Osteocyte (in vitro differentiated cells): ENCODE measurements around the gene CWH43. TPM values are rescaled to one million over a fixed set of nuclear protein-coding genes. Genes with fewer than 3 reads are reported as not detected.
A peak's percentile ranks its signal among the peaks of the same experiment; 100 is the strongest.

Source experiments
- DNase-seq: peaks from one replicate; pipeline ENCODE4 v3.0.0; 2021; ENCODE audit warnings: mixed read lengths; ENCODE audit not compliant: unreplicated experiment; ENCODE audit errors: extremely low spot score
- H3K27ac Mint-ChIP-seq: one replicate; pipeline ENCODE4 v1.8.0; 2021; ENCODE audit warnings: mild to moderate bottlenecking, mixed read lengths; ENCODE audit not compliant: unreplicated experiment
- H3K27me3 Mint-ChIP-seq: one replicate; pipeline ENCODE4 v1.8.0; 2021; ENCODE audit warnings: mixed read lengths; ENCODE audit not compliant: unreplicated experiment
- H3K36me3 Mint-ChIP-seq: one replicate; pipeline ENCODE4 v1.8.0; 2021; ENCODE audit warnings: mixed read lengths; ENCODE audit not compliant: unreplicated experiment
- H3K4me1 Mint-ChIP-seq: one replicate; pipeline ENCODE4 v1.8.0; 2021; ENCODE audit warnings: mixed read lengths; ENCODE audit not compliant: unreplicated experiment
- H3K4me3 Mint-ChIP-seq: one replicate; pipeline ENCODE4 v1.8.0; 2021; ENCODE audit warnings: mild to moderate bottlenecking, moderate library complexity, mixed read lengths; ENCODE audit not compliant: unreplicated experiment
- H3K9me3 Mint-ChIP-seq: one replicate; pipeline ENCODE4 v1.8.0; 2021; ENCODE audit warnings: mixed read lengths; ENCODE audit not compliant: unreplicated experiment
- total RNA-seq: library from RNA; stranded (reverse); gene quantifications from 2 replicates; pipeline ENCODE4 v1.2.1, GENCODE V29; 2021
- TF ChIP-seq, protein P1 (sequence below): fragments of 200-600 bp; sonication (generic); IDR thresholded peaks from 2 replicates; pipeline ENCODE4 v1.5.0; 2021; ENCODE audit warnings: antibody characterized with exemption, mild to moderate bottlenecking, moderate library complexity

The CWH43 gene
- total RNA-seq, 1 donor from 2014 or later: not detected

DNA sequence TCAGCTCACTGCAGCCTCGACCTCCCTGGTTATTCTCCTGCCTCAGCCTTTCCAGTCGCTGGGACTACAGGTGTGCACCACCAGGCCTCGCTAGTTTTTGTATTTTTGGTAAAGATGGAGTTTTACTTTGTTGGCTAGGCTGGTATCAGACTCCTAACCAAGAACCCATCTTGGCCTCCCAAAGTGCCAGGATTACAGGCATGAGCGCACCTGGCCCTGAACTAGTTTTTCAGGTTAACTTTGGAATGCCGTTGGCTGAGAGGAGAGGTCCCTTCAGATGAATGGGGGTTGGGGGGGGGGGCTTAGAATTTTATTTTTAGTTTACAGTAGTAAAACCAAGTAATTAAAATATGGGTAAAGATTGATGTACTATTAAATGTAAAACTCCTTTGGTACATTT lies 23.4 kb upstream of the CWH43 start:
- no peak overlapping the region for H3K4me3 Mint-ChIP-seq
- no peak overlapping the region for H3K27ac Mint-ChIP-seq
- H3K36me3 Mint-ChIP-seq: no peaks in the 10 kb centered on the region
- TF ChIP-seq, protein P1, sequence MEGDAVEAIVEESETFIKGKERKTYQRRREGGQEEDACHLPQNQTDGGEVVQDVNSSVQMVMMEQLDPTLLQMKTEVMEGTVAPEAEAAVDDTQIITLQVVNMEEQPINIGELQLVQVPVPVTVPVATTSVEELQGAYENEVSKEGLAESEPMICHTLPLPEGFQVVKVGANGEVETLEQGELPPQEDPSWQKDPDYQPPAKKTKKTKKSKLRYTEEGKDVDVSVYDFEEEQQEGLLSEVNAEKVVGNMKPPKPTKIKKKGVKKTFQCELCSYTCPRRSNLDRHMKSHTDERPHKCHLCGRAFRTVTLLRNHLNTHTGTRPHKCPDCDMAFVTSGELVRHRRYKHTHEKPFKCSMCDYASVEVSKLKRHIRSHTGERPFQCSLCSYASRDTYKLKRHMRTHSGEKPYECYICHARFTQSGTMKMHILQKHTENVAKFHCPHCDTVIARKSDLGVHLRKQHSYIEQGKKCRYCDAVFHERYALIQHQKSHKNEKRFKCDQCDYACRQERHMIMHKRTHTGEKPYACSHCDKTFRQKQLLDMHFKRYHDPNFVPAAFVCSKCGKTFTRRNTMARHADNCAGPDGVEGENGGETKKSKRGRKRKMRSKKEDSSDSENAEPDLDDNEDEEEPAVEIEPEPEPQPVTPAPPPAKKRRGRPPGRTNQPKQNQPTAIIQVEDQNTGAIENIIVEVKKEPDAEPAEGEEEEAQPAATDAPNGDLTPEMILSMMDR: no peak
- no peak for DNase-seq
- H3K27me3 Mint-ChIP-seq: peaks cover 39% of the 10 kb centered on the region
- H3K9me3 Mint-ChIP-seq: no peaks in the 10 kb centered on the region
- no peaks in the 10 kb centered on the region for H3K4me1 Mint-ChIP-seq

DNA sequence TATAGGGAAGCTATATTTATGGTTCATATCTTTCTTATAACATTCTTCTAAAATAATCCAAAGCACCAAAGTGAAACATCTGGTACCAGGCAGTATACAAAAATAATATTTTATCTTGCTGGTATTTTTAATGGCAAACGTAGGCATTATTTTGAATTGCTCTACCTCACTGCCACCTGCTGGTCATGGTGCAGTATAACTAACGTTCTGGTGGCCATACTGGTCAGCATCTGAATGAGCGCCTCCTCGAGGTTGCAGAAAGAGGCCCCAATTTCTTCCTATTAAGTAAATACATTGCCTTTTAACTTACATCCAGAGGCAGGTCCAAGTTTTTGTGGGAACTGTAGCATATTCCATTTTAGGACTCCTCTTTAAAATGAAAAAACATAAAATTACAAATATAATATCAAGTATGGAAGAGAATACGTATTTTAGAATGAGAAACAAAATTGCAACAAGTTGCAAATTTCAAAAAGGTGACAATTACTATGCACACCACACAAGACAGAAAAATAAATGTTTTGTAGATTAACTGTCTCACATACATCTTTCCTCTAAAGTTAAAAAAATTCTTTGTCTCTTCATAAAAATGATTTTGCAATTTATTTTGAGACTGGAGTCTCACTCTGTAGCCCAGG lies 22.9 kb upstream of the CWH43 start:
- no peak overlapping the region for H3K4me3 Mint-ChIP-seq
- DNase-seq: peak; percentile 88
- H3K36me3 Mint-ChIP-seq: no peaks in the 10 kb centered on the region
- no peak overlapping the region for H3K27ac Mint-ChIP-seq
- no peaks in the 10 kb centered on the region for H3K9me3 Mint-ChIP-seq
- TF ChIP-seq, protein P1: peak; percentile 100
- H3K4me1 Mint-ChIP-seq: no peaks in the 10 kb centered on the region
- peaks cover 41% of the 10 kb centered on the region for H3K27me3 Mint-ChIP-seq

DNA sequence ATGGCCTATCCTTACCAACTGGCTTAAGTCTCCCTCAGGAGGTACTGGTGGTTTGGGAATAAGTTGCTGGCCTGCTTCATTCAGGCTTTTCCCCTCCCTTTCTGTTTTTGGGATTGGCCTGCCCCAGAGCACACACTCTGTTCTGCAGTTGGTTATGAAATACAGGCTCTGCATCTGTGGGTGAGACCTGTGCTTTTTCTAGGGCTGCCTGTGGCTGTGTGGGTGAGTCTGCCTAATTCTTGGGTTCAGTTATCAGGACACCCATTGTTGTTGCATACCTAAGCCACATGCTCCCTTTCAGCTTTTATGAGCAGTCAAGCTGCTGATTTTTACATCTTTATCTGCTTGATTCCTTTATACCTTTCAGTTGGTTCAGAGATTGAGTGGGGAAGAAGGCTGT lies 19.0 kb upstream of the CWH43 start:
- DNase-seq: no peak
- no peaks in the 10 kb centered on the region for H3K4me1 Mint-ChIP-seq
- TF ChIP-seq, protein P1: no peak
- no peak overlapping the region for H3K27ac Mint-ChIP-seq
- H3K36me3 Mint-ChIP-seq: no peaks in the 10 kb centered on the region
- H3K4me3 Mint-ChIP-seq: no peak overlapping the region
- H3K27me3 Mint-ChIP-seq: peaks cover 33% of the 10 kb centered on the region
- H3K9me3 Mint-ChIP-seq: no peaks in the 10 kb centered on the region

DNA sequence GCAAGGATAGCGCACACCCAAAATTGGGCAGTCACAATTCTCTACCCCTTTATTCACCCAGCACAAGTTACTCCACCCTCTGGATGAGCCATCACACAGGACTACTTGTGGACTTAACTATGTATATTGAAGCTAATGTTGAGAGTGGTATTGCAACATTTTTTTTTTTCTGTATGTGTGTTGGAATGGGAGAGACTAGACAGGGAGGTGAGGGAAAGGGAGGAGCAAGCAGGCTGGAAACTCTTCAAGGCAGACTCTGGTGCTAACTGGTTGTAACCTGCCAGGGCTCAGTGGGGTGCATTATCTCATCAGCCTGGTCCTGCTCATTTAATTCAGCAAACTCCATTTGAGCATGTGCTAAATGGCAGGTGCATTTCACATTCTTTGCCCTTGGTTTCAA lies 18.4 kb upstream of the CWH43 start:
- Mint-ChIP-seq H3K9me3 (no peaks in the 10 kb centered on the region), H3K36me3 (no peaks in the 10 kb centered on the region), H3K4me1 (no peaks in the 10 kb centered on the region), H3K27ac (no peak overlapping the region), H3K4me3 (no peak overlapping the region), H3K27me3 (peaks cover 33% of the 10 kb centered on the region)
- TF ChIP-seq, protein P1: no peak
- no peak for DNase-seq

DNA sequence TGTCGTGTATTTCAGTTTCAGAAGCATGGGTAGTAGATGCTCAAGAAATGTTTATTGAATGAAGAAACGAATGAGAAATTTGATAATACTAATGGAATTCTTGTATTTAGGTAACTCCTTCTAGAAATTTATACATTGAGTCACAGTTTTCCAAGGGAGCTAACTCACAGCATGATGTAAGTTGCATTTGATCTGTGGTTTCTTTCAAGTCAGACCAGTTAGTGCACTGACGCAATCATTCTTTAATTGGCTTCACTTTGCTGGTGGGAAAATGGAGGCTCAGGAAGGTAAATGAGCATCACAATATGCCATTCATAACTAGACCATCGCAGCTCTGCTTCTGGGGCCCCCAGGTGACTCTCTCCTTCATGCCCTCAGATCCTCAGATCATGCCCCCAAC lies 17.3 kb upstream of the CWH43 start:
- no peak overlapping the region for H3K27ac Mint-ChIP-seq
- TF ChIP-seq, protein P1: no peak

More for the DNA sequence above, 17.3 kb upstream of the CWH43 start:
- no peaks in the 10 kb centered on the region for H3K9me3 Mint-ChIP-seq
- no peaks in the 10 kb centered on the region for H3K4me1 Mint-ChIP-seq
- no peak overlapping the region for H3K4me3 Mint-ChIP-seq
- DNase-seq: no peak
- no peaks in the 10 kb centered on the region for H3K36me3 Mint-ChIP-seq
- H3K27me3 Mint-ChIP-seq: peaks cover 44% of the 10 kb centered on the region
